Activated CD4-positive, alpha-beta T cell treated with anti-CD3 and anti-CD28 coated beads, Interleukin-10, Interleukin-2, amounts not matched to agents 100 ng/mL and 50 ng/mL, durations not matched to agents 16 hours and 8 hours (primary cell): Measurements from ENCODE around the gene KIF21B.

Experiments
- DNase-seq: peaks from one replicate; pipeline ENCODE4 v3.0.0-alpha.2; 2020

Gene KIF21B, protein sequence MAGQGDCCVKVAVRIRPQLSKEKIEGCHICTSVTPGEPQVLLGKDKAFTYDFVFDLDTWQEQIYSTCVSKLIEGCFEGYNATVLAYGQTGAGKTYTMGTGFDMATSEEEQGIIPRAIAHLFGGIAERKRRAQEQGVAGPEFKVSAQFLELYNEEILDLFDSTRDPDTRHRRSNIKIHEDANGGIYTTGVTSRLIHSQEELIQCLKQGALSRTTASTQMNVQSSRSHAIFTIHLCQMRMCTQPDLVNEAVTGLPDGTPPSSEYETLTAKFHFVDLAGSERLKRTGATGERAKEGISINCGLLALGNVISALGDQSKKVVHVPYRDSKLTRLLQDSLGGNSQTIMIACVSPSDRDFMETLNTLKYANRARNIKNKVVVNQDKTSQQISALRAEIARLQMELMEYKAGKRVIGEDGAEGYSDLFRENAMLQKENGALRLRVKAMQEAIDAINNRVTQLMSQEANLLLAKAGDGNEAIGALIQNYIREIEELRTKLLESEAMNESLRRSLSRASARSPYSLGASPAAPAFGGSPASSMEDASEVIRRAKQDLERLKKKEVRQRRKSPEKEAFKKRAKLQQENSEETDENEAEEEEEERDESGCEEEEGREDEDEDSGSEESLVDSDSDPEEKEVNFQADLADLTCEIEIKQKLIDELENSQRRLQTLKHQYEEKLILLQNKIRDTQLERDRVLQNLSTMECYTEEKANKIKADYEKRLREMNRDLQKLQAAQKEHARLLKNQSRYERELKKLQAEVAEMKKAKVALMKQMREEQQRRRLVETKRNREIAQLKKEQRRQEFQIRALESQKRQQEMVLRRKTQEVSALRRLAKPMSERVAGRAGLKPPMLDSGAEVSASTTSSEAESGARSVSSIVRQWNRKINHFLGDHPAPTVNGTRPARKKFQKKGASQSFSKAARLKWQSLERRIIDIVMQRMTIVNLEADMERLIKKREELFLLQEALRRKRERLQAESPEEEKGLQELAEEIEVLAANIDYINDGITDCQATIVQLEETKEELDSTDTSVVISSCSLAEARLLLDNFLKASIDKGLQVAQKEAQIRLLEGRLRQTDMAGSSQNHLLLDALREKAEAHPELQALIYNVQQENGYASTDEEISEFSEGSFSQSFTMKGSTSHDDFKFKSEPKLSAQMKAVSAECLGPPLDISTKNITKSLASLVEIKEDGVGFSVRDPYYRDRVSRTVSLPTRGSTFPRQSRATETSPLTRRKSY (N-terminal part only)

DNA sequence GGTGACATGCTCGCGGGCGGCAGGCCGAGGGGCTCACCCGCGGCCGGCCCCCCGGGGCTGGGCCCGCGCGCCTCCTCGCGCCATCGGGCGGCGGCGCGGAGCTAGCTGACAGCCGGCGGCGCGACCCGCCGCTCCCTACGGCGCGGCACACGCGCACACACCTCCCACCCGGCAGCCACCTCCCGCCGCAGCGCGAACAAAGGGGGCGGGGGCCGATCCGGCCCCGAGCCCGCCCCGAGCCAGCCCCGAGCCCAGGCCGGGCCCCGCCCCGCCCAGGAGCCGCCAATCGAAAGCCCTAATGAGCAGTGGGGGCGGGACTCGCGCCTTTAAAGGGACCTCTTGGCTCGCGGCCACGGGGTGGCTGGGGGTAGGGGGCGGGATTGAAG is at the start of gene KIF21B:
Gene KIF21B, minus strand, starts transcription at position 198 of the 386 bp plus-strand sequence. CDS start 331 bp downstream, outside the sequence.
- DNase-seq, result peak; percentile 96

- DNase-seq, result no peak
Measured at GRCh38 chr1:201072922-201073321, 49.4 kb upstream of the KIF21B start.

DNA sequence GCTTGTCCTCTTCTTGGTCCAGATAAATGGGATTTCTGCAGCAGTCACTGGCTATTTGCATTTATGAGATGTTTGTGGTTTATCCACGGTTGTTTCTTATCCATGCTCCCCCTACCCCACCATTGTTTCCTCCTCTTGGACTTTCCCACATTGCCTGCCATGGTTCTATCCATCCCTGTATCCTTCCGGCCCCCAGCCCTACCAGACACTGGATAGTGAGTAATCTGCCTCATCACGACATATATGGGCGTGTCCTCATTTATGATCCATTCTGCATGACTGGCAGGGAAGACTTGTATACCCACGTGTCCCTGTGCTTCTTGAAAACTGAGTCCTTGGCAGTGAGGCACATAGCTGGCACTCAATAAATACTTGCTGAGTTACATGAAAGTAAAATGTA is 48.6 kb upstream of the KIF21B start:
- DNase-seq, result no peak

DNA sequence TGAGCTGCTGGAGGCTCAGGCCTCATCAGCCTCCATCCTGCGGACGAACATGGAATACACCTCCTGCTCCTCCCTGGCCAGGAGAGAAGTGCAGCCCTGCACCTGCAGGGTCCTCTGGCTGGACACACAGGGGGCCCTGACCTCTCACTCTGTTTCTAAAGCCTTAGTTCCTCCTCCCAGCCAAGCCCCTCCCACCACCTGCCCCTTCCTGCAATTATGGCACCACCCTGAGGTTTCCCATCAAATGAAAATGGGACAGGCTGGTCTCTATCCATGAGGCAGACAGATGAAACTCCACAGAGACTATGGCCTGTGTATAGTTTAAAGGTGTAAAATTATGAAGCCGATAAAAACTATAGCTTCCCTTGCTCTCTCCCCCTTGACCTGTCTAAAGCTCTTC is 46.1 kb upstream of the KIF21B start:
- DNase-seq, result no peak

GRCh38 chr1:201068976-201069375 is 45.5 kb upstream of the KIF21B start:
- DNase-seq, result no peak

- no peak for DNase-seq
Measured at GRCh38 chr1:201066986-201067385, 43.5 kb upstream of the KIF21B start.

- DNase-seq, result no peak
Measured at GRCh38 chr1:201065686-201066085, 42.2 kb upstream of the KIF21B start.

GRCh38 chr1:201064806-201065205 is 41.3 kb upstream of the KIF21B start:
- no peak for DNase-seq

- no peak for DNase-seq
Measured at GRCh38 chr1:201063145-201063544, 39.6 kb upstream of the KIF21B start.

- DNase-seq, result no peak
Measured at GRCh38 chr1:201062511-201063091, 39.1 kb upstream of the KIF21B start.

DNA sequence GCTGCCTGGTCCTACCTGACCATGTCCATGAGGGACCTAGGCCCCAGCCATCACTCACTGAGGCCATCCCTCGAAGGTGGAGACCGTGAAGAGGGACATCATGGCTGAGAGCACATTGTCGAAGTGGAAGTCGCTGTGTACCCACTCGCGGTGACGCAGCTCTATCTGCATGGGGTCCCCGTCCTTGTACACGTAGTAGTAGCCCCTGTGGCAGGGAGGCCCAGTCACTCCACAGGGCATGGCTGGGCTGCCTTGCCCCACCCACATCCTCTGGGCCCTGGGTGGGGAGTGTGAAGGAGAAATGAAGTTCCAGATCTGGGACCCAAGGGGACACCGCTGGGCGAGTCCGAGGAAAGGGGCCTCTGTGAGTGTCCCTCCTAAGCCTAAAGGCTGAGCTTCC is 38.4 kb upstream of the KIF21B start:
- DNase-seq, result no peak

- no peak for DNase-seq
Measured at GRCh38 chr1:201061049-201061448, 37.5 kb upstream of the KIF21B start.

DNA sequence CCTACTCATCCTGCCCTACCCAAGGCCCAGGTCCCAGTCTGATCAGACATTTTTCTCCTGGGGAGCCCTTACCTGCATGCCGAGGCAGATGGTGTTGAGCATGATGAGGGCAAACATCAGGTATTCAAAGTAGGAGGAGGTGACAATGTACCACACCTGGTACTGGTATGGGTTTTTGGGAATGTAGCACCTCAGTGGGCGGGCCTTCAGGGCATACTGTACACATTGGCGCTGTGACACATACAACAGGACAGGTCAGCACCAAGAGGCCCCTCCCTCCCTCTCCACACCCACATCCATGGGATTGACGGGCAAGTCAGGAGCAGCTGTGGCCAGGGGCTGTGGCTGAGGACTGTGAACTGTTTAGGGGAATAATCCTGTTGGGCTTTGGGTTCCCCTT is 37.1 kb upstream of the KIF21B start:
- DNase-seq, result no peak

DNA sequence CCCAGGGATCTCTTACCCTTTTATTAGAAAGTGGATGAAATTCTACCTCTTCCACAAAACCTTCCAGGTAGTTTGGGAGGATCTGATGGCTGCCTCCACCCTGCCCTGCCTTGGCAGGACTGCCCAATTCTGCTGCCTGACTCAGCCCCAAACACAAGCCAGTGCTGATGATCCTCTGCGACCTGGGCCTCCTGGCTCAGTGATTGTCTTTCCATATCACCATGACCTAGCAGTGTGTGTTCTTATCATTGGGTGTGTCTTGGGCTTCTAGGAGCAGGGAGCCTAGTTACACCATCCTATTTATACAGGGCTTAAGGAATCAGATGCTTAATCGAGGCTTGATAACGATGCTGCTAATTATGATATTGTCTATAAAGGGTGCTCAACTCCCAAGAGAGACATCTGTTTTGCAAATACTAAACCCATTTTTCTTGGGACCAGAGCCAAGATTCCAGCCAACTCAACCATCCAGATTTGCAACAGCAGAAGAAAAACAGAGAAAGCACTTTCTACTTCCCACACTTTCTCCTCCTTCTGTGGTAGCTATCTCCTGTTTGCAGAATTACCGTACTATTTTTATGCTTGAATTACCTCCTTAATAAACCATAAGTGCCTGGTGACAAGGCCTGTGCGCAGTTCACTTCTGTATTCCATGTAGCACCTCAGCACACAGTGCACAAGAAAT is 36.5 kb upstream of the KIF21B start:
- DNase-seq, result no peak

GRCh38 chr1:201059401-201059800 is 35.9 kb upstream of the KIF21B start:
- DNase-seq, result no peak

- DNase-seq, result no peak
Measured at GRCh38 chr1:201054091-201054543, 30.6 kb upstream of the KIF21B start.

DNA sequence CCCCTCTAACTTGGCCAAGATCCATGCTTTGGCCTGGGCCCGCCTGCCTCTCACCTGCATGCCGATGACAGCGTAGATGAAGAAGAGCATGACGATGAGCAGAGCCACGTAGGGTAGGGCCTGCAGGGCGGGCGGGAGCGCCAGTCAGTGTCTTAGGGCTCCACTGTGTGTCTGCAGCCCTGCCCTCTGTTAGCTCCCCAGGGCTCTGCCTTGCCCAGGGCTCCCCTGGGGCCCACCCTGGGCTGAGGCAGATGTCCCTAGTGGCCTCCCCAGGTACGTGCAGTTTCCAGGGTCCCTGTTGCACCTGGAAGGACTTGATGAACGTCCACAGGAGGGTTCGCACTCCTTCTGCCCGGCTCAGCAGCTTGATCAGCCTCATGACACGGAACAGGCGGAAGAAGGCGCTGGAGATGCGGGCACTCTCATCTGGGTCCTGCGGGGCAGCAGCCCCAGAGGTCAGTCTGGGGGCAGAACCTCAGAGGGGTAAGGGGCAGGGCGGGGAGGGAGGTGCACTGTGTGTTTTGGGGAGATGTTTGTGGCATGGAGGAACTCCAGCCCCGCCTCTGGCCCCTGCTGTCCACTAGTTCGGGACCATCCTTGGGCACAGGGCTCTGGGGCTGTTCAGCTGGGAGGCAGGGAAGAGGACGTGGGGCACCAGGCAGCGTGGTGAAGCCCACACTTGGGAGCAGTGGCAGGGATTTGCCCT is 29.8 kb upstream of the KIF21B start:
- no peak for DNase-seq

DNA sequence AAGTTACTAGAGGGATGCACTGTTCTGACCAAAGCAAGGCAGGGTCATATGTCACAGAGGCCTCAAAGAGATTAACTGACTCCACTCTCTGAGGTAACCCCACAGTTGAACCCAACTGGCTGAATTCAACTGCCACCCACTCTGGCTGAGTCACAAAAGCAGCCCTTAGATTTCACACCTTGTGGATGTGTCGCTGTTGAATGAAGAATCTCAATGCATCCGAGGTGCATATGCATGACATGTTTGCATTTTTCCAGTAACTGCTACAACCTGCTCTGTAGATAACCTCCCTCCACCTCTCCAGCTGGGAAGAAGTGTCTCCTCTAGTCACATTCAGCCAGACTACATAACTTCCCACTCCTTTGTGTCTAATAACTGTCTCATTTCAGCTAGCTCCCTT is 27.9 kb upstream of the KIF21B start:
- peak; percentile 48 for DNase-seq

GRCh38 chr1:201050515-201051277 is 27.2 kb upstream of the KIF21B start:
- no peak for DNase-seq

DNA sequence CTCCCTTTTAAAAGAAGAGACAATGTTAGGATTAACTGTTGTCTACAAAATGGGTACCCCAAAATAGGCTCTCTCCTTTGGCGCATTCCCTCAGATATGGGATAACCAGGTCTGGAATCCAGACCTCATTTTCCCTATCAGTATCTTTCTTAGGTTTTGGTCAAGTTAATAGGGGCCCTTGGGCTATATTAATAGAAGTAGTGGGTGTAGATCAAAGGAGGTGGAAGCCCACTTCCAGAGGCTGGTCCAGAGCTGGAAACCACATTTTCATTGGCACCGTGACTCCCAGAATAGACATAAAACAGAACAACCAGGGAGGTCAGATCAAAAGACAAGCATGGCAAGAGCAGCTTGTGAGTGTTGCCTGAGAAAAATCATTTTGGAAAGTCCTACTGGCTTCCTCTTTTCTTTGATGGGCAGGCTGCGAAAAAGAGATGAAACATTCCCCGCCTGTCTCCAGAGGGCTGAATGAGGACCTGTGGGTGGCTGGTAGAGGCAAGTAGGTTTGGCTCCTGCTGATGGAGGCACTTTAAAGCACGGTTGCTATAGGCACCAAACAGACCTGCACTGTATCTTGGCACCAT is 25.8 kb upstream of the KIF21B start:
- DNase-seq, result no peak
